PFSK-1 (cell line): ENCODE measurements around the gene ACKR3.

ENCODE experiments used
- POLR2AphosphoS5 ChIP-seq: IDR thresholded peaks from 2 replicates; pipeline ENCODE4 v1.6.1; 2012; ENCODE audit warnings: low read depth, mild to moderate bottlenecking, control low read depth, low read length, moderate library complexity
- TAF1 ChIP-seq: IDR thresholded peaks from 2 replicates; pipeline ENCODE4 v1.6.1; 2012; ENCODE audit warnings: low read length, control low read depth, borderline replicate concordance; ENCODE audit not compliant: insufficient read depth
- TF ChIP-seq, protein P1 (sequence below), 2 experiments: IDR thresholded peaks; 2 replicates each; pipeline versions ENCODE4 v1.6.1 to v1.8.0; 2011 to 2012; ENCODE audit warnings: low read depth in 2 of 2, low read length in 2 of 2, control low read depth in 1 of 2, inconsistent platforms in 1 of 2, mild to moderate bottlenecking in 1 of 2, moderate library complexity in 1 of 2; ENCODE audit not compliant: insufficient read depth in 1 of 2

DNA sequence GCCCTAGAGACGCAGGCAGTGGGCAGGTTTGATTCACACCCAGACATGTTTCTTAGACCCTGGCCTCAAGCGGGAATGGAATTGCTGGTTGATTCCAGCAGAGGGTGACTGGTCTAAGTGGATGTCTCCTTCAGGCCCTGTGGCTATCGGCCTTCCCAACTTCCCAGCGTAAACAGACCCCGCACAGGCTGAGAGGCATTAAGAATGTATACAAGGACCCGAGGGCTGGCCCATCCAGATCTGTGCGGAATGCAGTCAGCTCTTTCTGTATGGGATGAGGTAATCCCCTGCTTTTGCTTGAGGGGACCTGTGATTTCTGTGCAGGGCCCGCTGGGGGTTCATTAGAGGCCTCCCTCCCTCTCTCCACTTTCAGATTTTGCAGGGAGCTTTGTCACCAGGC, 6.5 kb downstream of the ACKR3 start:
- TF ChIP-seq TAF1, result no peak
- TF ChIP-seq, protein P1, sequence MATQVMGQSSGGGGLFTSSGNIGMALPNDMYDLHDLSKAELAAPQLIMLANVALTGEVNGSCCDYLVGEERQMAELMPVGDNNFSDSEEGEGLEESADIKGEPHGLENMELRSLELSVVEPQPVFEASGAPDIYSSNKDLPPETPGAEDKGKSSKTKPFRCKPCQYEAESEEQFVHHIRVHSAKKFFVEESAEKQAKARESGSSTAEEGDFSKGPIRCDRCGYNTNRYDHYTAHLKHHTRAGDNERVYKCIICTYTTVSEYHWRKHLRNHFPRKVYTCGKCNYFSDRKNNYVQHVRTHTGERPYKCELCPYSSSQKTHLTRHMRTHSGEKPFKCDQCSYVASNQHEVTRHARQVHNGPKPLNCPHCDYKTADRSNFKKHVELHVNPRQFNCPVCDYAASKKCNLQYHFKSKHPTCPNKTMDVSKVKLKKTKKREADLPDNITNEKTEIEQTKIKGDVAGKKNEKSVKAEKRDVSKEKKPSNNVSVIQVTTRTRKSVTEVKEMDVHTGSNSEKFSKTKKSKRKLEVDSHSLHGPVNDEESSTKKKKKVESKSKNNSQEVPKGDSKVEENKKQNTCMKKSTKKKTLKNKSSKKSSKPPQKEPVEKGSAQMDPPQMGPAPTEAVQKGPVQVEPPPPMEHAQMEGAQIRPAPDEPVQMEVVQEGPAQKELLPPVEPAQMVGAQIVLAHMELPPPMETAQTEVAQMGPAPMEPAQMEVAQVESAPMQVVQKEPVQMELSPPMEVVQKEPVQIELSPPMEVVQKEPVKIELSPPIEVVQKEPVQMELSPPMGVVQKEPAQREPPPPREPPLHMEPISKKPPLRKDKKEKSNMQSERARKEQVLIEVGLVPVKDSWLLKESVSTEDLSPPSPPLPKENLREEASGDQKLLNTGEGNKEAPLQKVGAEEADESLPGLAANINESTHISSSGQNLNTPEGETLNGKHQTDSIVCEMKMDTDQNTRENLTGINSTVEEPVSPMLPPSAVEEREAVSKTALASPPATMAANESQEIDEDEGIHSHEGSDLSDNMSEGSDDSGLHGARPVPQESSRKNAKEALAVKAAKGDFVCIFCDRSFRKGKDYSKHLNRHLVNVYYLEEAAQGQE (IDR thresholded peaks at IDR 0.05; ENCODE audit: insufficient read depth in 1 of 2, low read depth in 2 of 2, low read length in 2 of 2), result no peak
- TF ChIP-seq POLR2AphosphoS5, result no peak
